Kidney epithelial cell (primary cell): ENCODE results near the gene HDAC11. TPM values are rescaled to one million over a fixed set of nuclear protein-coding genes. Genes with fewer than 3 reads are reported as not detected.

ENCODE experiments used
- DNase-seq: peaks from one replicate; pipeline ENCODE4 v3.0.0-alpha.2; 2010; ENCODE audit warnings: low read depth
- H3K27me3 ChIP-seq: 2 replicates; pipeline ENCODE4 v1.6.0; 2011; ENCODE audit warnings: low read length; ENCODE audit not compliant: control insufficient read depth, insufficient read depth
- H3K36me3 ChIP-seq: 2 replicates; pipeline ENCODE4 v1.5.1; 2011; ENCODE audit warnings: low read length; ENCODE audit not compliant: control insufficient read depth, insufficient read depth
- H3K4me3 ChIP-seq: 2 replicates; pipeline ENCODE4 v1.5.1; 2011; ENCODE audit warnings: low read depth, mild to moderate bottlenecking, control low read depth, low read length
- CTCF ChIP-seq: IDR thresholded peaks from 2 replicates; pipeline ENCODE4 v1.5.1; 2011; ENCODE audit warnings: mild to moderate bottlenecking, moderate library complexity, low read length, control low read depth, inconsistent platforms; ENCODE audit not compliant: insufficient read depth, poor library complexity, severe bottlenecking
- total RNA-seq: library from RNA; depleted of rRNA; stranded (reverse); fragments of >200 nt; gene quantifications from 2 replicates; pipeline ENCODE4 v1.2.3, GENCODE V29; 2015

The HDAC11 gene
- total RNA-seq, 1 donor from 2014 or later, result 14.3 TPM

- no peak for DNase-seq
- no peak for TF ChIP-seq CTCF
These were observed 5.3 kb upstream of the HDAC11 start for GRCh38 chr3:13474776-13475303.

GRCh38 chr3:13475871-13476590 lies 4.1 kb upstream of the HDAC11 start:
- no peak for TF ChIP-seq CTCF
- H3K4me3 ChIP-seq, result no peak overlapping the region
- peaks cover 2% of the 10 kb centered on the region for H3K27me3 ChIP-seq
- no peaks in the 10 kb centered on the region for H3K36me3 ChIP-seq
- no peak for DNase-seq

More at GRCh38 chr3:13474776-13475303, 5.3 kb upstream of the HDAC11 start:
- H3K4me3 ChIP-seq, result no peak overlapping the region
- H3K27me3 ChIP-seq, result peaks cover 4% of the 10 kb centered on the region
- H3K36me3 ChIP-seq, result no peaks in the 10 kb centered on the region

GRCh38 chr3:13477943-13478342 lies 2.2 kb upstream of the HDAC11 start:
- H3K36me3 ChIP-seq, result no peaks in the 10 kb centered on the region
- no peaks in the 10 kb centered on the region for H3K27me3 ChIP-seq
- no peak for DNase-seq
- TF ChIP-seq CTCF, result no peak
- no peak overlapping the region for H3K4me3 ChIP-seq

- DNase-seq, result no peak
These were observed 849 bp upstream of the HDAC11 start for GRCh38 chr3:13479332-13479581.

GRCh38 chr3:13480340-13481318 lies 523 bp downstream of the HDAC11 start:
- no peak for DNase-seq
- no peak for TF ChIP-seq CTCF
- H3K36me3 ChIP-seq, result no peaks in the 10 kb centered on the region
- no peaks in the 10 kb centered on the region for H3K27me3 ChIP-seq
- H3K4me3 ChIP-seq, result peak overlapping the region; percentile 46

More at GRCh38 chr3:13479332-13479581, 849 bp upstream of the HDAC11 start:
- H3K36me3 ChIP-seq, result no peaks in the 10 kb centered on the region
- TF ChIP-seq CTCF, result no peak
- H3K4me3 ChIP-seq, result peak overlapping the region; percentile 76
- no peaks in the 10 kb centered on the region for H3K27me3 ChIP-seq
